ENCODE results near the gene CNNM1. TPM values are rescaled to one million over a fixed set of nuclear protein-coding genes. Genes with fewer than 3 reads are reported as not detected.

CNNM1 gene
- total and polyA plus RNA-seq, 4 donors: 0.13 to 0.30 (median 0.24) TPM

Other genes with a start within 250 kb of the CNNM1 start
- 1 to 10 TPM; 3.4 to 6.3 TPM for gene HPSE2, start 93.5 kb upstream of the CNNM1 start, total RNA-seq
- 10 to 100 TPM in 1 of 2 donors, 1 to 10 TPM in 1; 1.2 to 22.0 TPM for gene HPSE2, start 93.5 kb upstream of the CNNM1 start, polyA plus RNA-seq
- gene GOT1, start 101.3 kb downstream of the CNNM1 start, total RNA-seq: 10 to 100 TPM in 1 of 2 donors, 1 to 10 TPM in 1; 9.4 to 13.7 TPM
- 10 to 100 TPM in 1 of 2 donors, 1 to 10 TPM in 1; 9.2 to 17.4 TPM for gene GOT1, start 101.3 kb downstream of the CNNM1 start, polyA plus RNA-seq
- under 1 TPM in 1 of 2 donors, not detected in 1; 0.60 TPM for gene NKX2-3, start 203.6 kb downstream of the CNNM1 start, total RNA-seq
- gene NKX2-3, start 203.6 kb downstream of the CNNM1 start, polyA plus RNA-seq: under 1 TPM; 0.05 to 0.50 TPM